Measurements from ENCODE around the gene TMEM217. TPM values are rescaled to one million over a fixed set of nuclear protein-coding genes. Genes with fewer than 3 reads are reported as not detected.

Gene TMEM217
- total and polyA plus RNA-seq, 3 donors from 2014 or later, result 13.3 to 46.5 (median 16.2) TPM

GRCh38 chr6:37232430-37233017, 25.4 kb downstream of the TMEM217 start:
- H3K27ac ChIP-seq, result no peak overlapping the region
- TF ChIP-seq CTCF (IDR thresholded peaks at IDR 0.05), result no peak
- no peak for TF ChIP-seq POLR2A (IDR thresholded peaks at IDR 0.05)
- no peaks in the 10 kb centered on the region for H3K36me3 ChIP-seq (ENCODE audit: low read depth, missing control alignments)
- no peak for DNase-seq
- 78 to 81% methylated on average over 5 of the region's 5 CpGs for WGBS, 2 donors
- no peak overlapping the region for H3K4me3 ChIP-seq
- H3K4me1 ChIP-seq, result no peaks in the 10 kb centered on the region
- no peaks in the 10 kb centered on the region for H3K27me3 ChIP-seq
- intact Hi-C loops (cut with DNase I; ENCODE audit: low total_unique reads), result no loop called here
- no peaks in the 10 kb centered on the region for H3K9me3 ChIP-seq

DNA sequence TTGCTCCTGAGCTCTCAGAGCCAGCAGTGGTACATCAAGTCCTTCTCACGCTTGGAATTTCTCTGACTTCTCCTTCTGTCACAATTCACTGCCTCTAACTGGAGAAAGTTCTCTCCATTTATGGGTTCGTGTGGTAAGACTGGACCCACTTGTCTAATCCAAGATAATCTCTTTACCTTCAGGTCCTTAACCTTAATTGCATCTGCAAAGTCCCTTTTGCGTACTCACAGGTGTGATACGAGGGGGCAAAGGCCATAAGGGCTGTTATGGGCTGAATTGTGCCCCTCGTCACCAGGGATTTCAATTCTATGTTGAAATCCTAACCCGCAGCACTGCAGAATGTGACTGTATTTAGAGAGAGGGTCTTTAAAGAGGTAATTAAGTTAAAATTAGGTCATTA, 27.8 kb downstream of the TMEM217 start:
- DNase-seq, result no peak
- WGBS, 2 donors, result 87 to 97% methylated on average over 6 of the region's 6 CpGs
- Histone ChIP-seq H3K4me1 (no peaks in the 10 kb centered on the region), H3K27me3 (no peaks in the 10 kb centered on the region), H3K4me3 (no peak overlapping the region), H3K27ac (no peak overlapping the region), H3K9me3 (no peaks in the 10 kb centered on the region), H3K36me3 (ENCODE audit: low read depth, missing control alignments) (no peaks in the 10 kb centered on the region)
- intact Hi-C loops (cut with DNase I; ENCODE audit: low total_unique reads), result no loop called here
- TF ChIP-seq CTCF (IDR thresholded peaks at IDR 0.05), result no peak
- no peak for TF ChIP-seq POLR2A (IDR thresholded peaks at IDR 0.05)

GRCh38 chr6:37225350-37226169, 32.4 kb downstream of the TMEM217 start:
- intact Hi-C loops (cut with DNase I; ENCODE audit: low total_unique reads), result no loop called here

GRCh38 chr6:37222992-37223391, 35.0 kb downstream of the TMEM217 start:
- Histone ChIP-seq H3K4me1 (peaks cover 6% of the 10 kb centered on the region), H3K36me3 (ENCODE audit: low read depth, missing control alignments) (no peaks in the 10 kb centered on the region), H3K27me3 (no peaks in the 10 kb centered on the region), H3K27ac (no peak overlapping the region), H3K9me3 (no peaks in the 10 kb centered on the region), H3K4me3 (peak overlapping the region in 1 of 2 donors; percentile 81)
- intact Hi-C loops (cut with DNase I; ENCODE audit: low total_unique reads), result no loop called here
- no peak for DNase-seq
- no peak for TF ChIP-seq POLR2A (IDR thresholded peaks at IDR 0.05)
- no peak for TF ChIP-seq CTCF (IDR thresholded peaks at IDR 0.05)

More at GRCh38 chr6:37225350-37226169, 32.4 kb downstream of the TMEM217 start:
- Histone ChIP-seq H3K9me3 (no peaks in the 10 kb centered on the region), H3K36me3 (ENCODE audit: low read depth, missing control alignments) (no peaks in the 10 kb centered on the region), H3K4me1 (peaks cover 6% of the 10 kb centered on the region), H3K27me3 (no peaks in the 10 kb centered on the region), H3K4me3 (no peak overlapping the region), H3K27ac (no peak overlapping the region)
- TF ChIP-seq POLR2A (IDR thresholded peaks at IDR 0.05) (no peak), CTCF (IDR thresholded peaks at IDR 0.05) (no peak)
- DNase-seq, result no peak
- WGBS, 2 donors, result 74 to 84% methylated on average over 5 of the region's 5 CpGs

Measured in testis (tissue), 3 donors.